SU-DHL-6 (cell line): ENCODE measurements around the gene PEX7.

ENCODE experiments used
- H2AFZ ChIP-seq: fragments of 200-600 bp; sonication (generic); 2 replicates; pipeline ENCODE4 v1.6.1; 2014; ENCODE audit warnings: low read depth, mild to moderate bottlenecking, moderate library complexity, mixed read lengths, antibody characterized with exemption, low read length; ENCODE audit not compliant: severe bottlenecking
- H3F3A ChIP-seq: fragments of 200-600 bp; shearing (Covaris generic); 2 replicates; pipeline ENCODE4 v1.6.0; 2016; ENCODE audit warnings: antibody characterized with exemption, mild to moderate bottlenecking; ENCODE audit not compliant: insufficient read depth
- H3K27ac ChIP-seq: fragments of 200-600 bp; sonication (generic); 2 replicates; pipeline ENCODE4 v1.5.1; 2016; ENCODE audit warnings: low read depth, mild to moderate bottlenecking, low read length, moderate library complexity, mixed read lengths
- H3K27me3 ChIP-seq: fragments of 200-600 bp; sonication (generic), shearing (Covaris generic); 2 replicates; pipeline ENCODE4 v1.6.0; 2014; ENCODE audit warnings: mild to moderate bottlenecking, low read length
- H3K36me3 ChIP-seq: fragments of 200-600 bp; sonication (generic); 2 replicates; pipeline ENCODE4 v1.6.1; 2014; ENCODE audit warnings: mild to moderate bottlenecking, low read length, mixed read lengths
- H3K4me2 ChIP-seq: fragments of 300-600, 200-600 bp; shearing (Covaris generic), sonication (generic); 2 replicates; pipeline ENCODE4 v1.6.0; 2014; ENCODE audit warnings: low read length, low read depth, mild to moderate bottlenecking; ENCODE audit not compliant: poor library complexity, severe bottlenecking
- H3K4me3 ChIP-seq: fragments of 200-600 bp; sonication (generic); 2 replicates; pipeline ENCODE4 v1.5.1; 2014; ENCODE audit warnings: antibody characterized with exemption, low read length, mild to moderate bottlenecking, mixed read lengths; ENCODE audit not compliant: insufficient read depth, poor library complexity, severe bottlenecking
- H3K79me2 ChIP-seq: fragments of 200-600 bp; sonication (generic); 2 replicates; pipeline ENCODE4 v1.6.1; 2014; ENCODE audit warnings: mild to moderate bottlenecking, low read length, moderate library complexity; ENCODE audit not compliant: insufficient read depth
- H3K9ac ChIP-seq: fragments of 200-600 bp; sonication (generic); 2 replicates; pipeline ENCODE4 v1.7.0; 2014; ENCODE audit warnings: mild to moderate bottlenecking, low read length
- H3K9me2 ChIP-seq: fragments of 200-600 bp; sonication (generic); replicated peaks from 2 replicates; pipeline ENCODE4 v1.6.1; 2014; ENCODE audit warnings: low read length; ENCODE audit not compliant: insufficient read depth
- H3K9me3 ChIP-seq: fragments of 200-600 bp; sonication (generic); 2 replicates; pipeline ENCODE4 v1.6.1; 2014; ENCODE audit warnings: low read length, mixed read lengths; ENCODE audit not compliant: insufficient read depth
- H4K20me1 ChIP-seq: fragments of 200-600 bp; sonication (generic); 2 replicates; pipeline ENCODE4 v1.6.1; 2014; ENCODE audit warnings: low read depth, mild to moderate bottlenecking, antibody characterized with exemption, low read length, moderate library complexity, mixed read lengths
- EZH2phosphoT487 ChIP-seq: fragments of 200-600 bp; sonication (generic), shearing (Covaris generic); conservative IDR thresholded peaks from 2 replicates; pipeline ENCODE4 v1.6.1; 2018; ENCODE audit warnings: mild to moderate bottlenecking, antibody characterized with exemption, low read length, moderate library complexity, mixed read lengths
- TF ChIP-seq, protein P1 (sequence below): fragments of 200-600 bp; sonication (generic); IDR thresholded peaks from one replicate; pipeline ENCODE4 v1.5.1; 2017; ENCODE audit warnings: antibody characterized with exemption, mild to moderate bottlenecking, low read length, moderate library complexity; ENCODE audit not compliant: insufficient read depth, poor library complexity, severe bottlenecking

PEX7 gene

DNA sequence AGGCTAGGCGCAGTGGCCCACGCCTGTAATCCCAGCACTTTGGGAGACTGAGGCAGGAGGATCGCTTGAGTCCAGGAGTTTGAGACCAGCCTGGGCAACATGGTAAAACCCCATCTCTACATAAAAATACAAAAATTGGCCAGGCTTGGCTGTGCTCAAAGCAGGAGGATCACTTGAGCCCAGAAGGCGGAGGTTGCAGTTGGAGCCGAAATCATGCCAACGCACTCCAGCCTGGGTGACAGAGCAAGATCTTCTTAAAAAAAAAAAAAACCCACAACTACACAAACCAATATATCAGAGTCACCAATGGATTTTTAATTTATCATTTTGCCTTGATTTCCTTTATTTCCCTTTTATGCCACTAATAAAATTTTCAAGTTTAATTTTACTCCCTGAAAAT is 39.4 kb upstream of the PEX7 start:
- TF ChIP-seq, protein P1, sequence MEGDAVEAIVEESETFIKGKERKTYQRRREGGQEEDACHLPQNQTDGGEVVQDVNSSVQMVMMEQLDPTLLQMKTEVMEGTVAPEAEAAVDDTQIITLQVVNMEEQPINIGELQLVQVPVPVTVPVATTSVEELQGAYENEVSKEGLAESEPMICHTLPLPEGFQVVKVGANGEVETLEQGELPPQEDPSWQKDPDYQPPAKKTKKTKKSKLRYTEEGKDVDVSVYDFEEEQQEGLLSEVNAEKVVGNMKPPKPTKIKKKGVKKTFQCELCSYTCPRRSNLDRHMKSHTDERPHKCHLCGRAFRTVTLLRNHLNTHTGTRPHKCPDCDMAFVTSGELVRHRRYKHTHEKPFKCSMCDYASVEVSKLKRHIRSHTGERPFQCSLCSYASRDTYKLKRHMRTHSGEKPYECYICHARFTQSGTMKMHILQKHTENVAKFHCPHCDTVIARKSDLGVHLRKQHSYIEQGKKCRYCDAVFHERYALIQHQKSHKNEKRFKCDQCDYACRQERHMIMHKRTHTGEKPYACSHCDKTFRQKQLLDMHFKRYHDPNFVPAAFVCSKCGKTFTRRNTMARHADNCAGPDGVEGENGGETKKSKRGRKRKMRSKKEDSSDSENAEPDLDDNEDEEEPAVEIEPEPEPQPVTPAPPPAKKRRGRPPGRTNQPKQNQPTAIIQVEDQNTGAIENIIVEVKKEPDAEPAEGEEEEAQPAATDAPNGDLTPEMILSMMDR: no peak
- TF ChIP-seq EZH2phosphoT487: no peak
- no peaks in the 10 kb centered on the region for H3K9me3 ChIP-seq
- no peak overlapping the region for H3K9ac ChIP-seq
- no peaks in the 10 kb centered on the region for H3K27me3 ChIP-seq
- H4K20me1 ChIP-seq: no peaks in the 10 kb centered on the region
- no peaks in the 10 kb centered on the region for H3K9me2 ChIP-seq
- H3K36me3 ChIP-seq: no peaks in the 10 kb centered on the region
- no peaks in the 10 kb centered on the region for H3F3A ChIP-seq
- H3K4me3 ChIP-seq: no peak overlapping the region
- no peak overlapping the region for H3K4me2 ChIP-seq
- H3K79me2 ChIP-seq: no peaks in the 10 kb centered on the region
- no peak overlapping the region for H2AFZ ChIP-seq
- no peak overlapping the region for H3K27ac ChIP-seq

DNA sequence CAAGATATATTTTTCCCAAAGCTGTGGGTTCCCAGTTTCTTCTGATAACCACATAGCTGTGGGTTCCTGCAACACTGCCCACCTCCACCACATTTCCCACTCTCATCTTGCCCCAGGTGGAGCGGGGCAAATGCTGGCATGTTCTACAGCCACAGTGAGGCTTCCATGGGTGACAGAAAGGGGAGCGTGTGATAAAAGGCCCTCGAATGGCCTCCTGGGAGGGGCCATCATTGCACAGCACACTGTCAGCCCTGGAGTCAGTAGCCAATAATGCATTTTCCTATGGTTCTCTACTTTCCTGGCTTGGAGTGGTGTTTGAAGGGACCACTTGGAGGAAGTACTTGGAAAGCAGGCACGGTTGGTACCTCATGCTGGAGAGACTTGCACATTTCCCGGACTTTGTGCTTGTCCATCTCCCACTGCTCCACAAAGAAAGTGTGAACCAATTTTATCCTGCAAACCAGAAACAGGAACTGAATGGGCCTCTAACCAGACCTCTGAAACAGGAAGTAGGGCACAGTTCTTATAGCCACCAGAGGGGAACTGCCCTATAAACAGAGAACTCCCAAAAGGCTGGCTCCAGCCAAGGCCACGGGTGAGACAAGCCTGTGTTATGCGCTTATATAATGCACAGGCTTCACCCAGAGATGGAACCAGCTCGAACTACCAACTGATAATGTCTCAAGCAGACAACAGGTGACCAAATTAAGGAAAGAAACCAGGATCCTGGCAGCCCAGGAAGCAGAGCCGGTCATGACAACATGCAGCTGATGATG is 38.7 kb upstream of the PEX7 start:
- peak overlapping the region; percentile 29 for H3K4me2 ChIP-seq
- H3K36me3 ChIP-seq: no peaks in the 10 kb centered on the region
- no peak overlapping the region for H3K4me3 ChIP-seq
- no peak for TF ChIP-seq EZH2phosphoT487
- TF ChIP-seq, protein P1: no peak
- no peaks in the 10 kb centered on the region for H3K79me2 ChIP-seq
- no peaks in the 10 kb centered on the region for H3K27me3 ChIP-seq
- H3K9me2 ChIP-seq: no peaks in the 10 kb centered on the region
- H2AFZ ChIP-seq: peak overlapping the region; percentile 5
- no peaks in the 10 kb centered on the region for H4K20me1 ChIP-seq
- no peak overlapping the region for H3K9ac ChIP-seq
- no peak overlapping the region for H3K27ac ChIP-seq
- H3F3A ChIP-seq: no peaks in the 10 kb centered on the region
- no peaks in the 10 kb centered on the region for H3K9me3 ChIP-seq

DNA sequence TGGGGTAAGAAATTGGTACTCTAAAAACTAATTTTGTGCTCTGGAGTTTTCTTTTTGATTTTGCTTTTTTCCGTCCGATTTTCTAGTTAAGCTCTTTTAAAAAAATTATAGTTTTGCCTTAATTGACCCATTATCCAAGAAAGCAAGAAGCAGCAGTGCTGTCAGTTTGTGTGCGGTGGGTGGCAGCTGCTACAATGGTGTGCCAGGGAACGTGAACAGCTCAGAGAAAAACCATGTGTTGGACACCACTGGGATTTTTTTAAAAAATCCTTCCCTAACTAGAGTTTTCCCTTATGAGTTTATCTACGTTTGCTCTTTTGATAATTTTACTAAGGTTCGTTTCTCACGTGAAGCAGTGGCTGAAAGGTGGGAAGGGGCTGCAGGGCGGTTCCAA is 38.1 kb upstream of the PEX7 start:
- no peak overlapping the region for H3K9ac ChIP-seq
- no peak overlapping the region for H3K4me3 ChIP-seq
- H4K20me1 ChIP-seq: no peaks in the 10 kb centered on the region
- H3K9me2 ChIP-seq: no peaks in the 10 kb centered on the region
- no peak overlapping the region for H3K27ac ChIP-seq
- H3K27me3 ChIP-seq: no peaks in the 10 kb centered on the region
- H3K79me2 ChIP-seq: no peaks in the 10 kb centered on the region
- no peaks in the 10 kb centered on the region for H3K9me3 ChIP-seq
- no peaks in the 10 kb centered on the region for H3K36me3 ChIP-seq
- H2AFZ ChIP-seq: peak overlapping the region; percentile 5
- TF ChIP-seq EZH2phosphoT487: no peak
- TF ChIP-seq, protein P1: no peak
- H3K4me2 ChIP-seq: peak overlapping the region; percentile 29
- H3F3A ChIP-seq: no peaks in the 10 kb centered on the region
